GM10266 (cell line): ENCODE data around the gene TNIK.
"Not testable (repeated sequence)": the region's sequence is repeated elsewhere in the genome, so short reads cannot be mapped to it uniquely, and the experiment has no call there.

Experiments used
- DNase-seq: peaks from one replicate; pipeline ENCODE4 v3.0.0; 2012; ENCODE audit errors: extremely low spot score
- TF ChIP-seq, protein P1 (sequence below): IDR thresholded peaks from 2 replicates; pipeline ENCODE4 v1.5.1; 2012; ENCODE audit warnings: mild to moderate bottlenecking, low read depth; ENCODE audit not compliant: control insufficient read depth, insufficient read depth; ENCODE audit errors: missing control alignments

Gene TNIK

GRCh38 chr3:171289291-171289690, 170.9 kb downstream of the TNIK start:
- DNase-seq = no peak
- TF ChIP-seq, protein P1, sequence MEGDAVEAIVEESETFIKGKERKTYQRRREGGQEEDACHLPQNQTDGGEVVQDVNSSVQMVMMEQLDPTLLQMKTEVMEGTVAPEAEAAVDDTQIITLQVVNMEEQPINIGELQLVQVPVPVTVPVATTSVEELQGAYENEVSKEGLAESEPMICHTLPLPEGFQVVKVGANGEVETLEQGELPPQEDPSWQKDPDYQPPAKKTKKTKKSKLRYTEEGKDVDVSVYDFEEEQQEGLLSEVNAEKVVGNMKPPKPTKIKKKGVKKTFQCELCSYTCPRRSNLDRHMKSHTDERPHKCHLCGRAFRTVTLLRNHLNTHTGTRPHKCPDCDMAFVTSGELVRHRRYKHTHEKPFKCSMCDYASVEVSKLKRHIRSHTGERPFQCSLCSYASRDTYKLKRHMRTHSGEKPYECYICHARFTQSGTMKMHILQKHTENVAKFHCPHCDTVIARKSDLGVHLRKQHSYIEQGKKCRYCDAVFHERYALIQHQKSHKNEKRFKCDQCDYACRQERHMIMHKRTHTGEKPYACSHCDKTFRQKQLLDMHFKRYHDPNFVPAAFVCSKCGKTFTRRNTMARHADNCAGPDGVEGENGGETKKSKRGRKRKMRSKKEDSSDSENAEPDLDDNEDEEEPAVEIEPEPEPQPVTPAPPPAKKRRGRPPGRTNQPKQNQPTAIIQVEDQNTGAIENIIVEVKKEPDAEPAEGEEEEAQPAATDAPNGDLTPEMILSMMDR = no peak

- not testable (repeated sequence) for DNase-seq
Observed at GRCh38 chr3:171287761-171288160, 172.4 kb downstream of the TNIK start.

- TF ChIP-seq, protein P1 = no peak
- peak; percentile 56 for DNase-seq
Observed at GRCh38 chr3:171286580-171287249, 173.5 kb downstream of the TNIK start.

DNA sequence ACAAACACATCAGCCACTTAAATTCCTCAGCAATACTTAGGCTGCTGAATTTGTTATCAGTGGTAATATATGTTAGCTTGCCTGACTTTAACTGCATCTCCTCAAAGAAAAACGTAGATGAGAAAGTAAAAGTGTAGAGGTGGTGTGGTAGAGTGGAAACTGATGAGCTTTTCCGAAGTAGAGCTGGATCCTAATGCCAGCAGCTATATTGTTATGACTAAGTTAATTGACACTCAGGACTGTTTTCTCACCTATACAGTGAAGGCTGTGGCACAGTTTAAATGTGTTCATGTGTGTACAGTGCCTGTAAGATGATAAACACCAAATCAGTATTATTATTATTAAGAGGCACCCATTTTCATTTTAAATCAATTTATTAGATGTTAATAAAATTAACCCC, 174.9 kb downstream of the TNIK start:
- no peak for DNase-seq
- TF ChIP-seq, protein P1 = no peak

GRCh38 chr3:171284308-171285075, 175.7 kb downstream of the TNIK start:
- DNase-seq = peak; percentile 30
- TF ChIP-seq, protein P1 = no peak

DNA sequence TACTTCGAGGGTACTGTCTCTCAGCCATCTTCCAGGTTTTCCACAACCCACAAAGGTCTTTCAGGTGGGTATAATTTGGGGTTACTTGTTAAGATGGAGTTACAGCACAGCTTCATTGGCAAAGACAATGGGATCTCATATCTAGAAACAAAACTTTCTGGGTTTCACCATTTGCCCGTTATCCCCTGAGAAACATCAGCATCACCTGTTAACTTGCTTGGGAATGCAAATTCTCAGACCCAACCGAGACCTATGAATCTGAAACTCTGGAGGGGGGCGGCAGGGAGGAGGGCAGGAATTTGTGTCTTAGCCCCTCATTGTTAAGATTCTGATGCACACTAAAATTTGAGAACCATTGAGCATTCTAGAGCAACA, 176.4 kb downstream of the TNIK start:
- DNase-seq = no peak
- TF ChIP-seq, protein P1 = no peak

DNA sequence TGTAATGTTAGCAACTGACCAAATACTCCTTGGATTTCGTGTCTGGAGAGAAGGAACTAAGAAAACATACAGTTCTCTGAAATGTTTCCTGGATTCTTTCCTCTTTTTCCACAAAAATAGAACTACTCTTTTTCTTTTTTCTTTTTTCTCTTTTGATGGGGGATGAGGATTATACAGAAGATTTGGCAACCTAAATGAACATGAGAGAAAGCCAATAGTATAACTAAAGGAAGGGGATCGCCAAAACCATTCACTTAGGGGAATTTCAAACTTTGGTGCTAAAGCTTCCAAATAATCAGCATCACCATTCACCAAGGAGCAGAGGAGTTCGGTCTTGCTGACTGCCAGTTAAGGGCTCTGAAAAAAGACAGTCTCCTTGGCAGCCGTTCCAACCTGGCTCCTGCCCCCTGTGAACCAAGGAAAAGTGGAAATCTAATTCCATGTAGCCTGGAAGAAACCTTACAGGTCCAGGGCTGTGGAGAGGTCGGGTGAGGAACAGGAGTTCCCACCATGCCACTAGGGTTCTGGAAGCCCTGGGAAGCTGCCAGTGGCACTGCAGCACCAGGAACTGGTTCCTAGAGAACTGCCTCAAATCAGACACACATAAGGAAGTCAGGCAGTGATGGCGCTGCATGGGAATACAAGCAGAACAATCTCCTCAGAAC, 176.9 kb downstream of the TNIK start:
- no peak for DNase-seq
- TF ChIP-seq, protein P1 = no peak
